Left hindlimb (tissue), 1 donor: ENCODE data around the gene EWSR1.
A peak's percentile ranks its signal among the peaks of the same experiment; 100 is the strongest.

ENCODE experiments used
- DNase-seq: peaks from one replicate; pipeline ENCODE4 v3.0.0-alpha.2; 2018

EWSR1 gene

DNA sequence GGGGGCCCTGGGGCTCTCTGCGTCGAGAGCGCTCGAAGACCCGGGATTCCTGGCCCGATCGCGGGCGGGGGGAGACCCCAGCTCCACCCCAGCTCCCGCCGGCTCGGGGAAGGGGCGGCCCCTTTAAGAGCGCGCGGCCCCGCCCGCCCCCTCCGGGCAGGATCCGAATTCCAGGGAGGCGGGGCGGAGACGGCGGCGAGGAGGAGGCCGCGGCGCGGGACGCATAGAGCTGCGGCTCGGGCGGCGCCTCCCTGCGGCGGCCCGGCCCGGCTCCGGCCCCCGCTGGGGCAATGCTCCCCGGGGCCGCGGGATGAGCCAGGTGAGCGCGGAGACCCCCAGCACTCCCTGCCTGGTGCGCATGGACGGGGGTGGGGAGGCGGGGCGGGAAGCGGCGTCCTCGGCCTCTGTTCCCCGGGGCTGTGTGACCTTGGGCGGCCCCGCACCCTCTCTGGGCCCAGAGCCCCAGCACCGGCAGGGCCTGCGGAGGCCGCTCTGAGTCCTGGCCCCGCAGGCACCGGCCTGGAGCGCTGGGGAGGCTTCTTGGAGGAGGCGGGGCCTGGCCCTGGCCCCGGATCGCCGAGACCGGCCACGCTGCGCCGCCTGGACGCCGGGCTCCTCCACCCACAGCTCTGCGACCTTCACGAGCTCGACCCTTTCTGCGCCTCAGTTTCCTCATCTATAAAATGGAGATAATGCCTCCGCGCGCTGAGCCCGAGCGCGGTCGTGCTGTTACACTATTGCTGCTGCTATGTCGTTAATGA lies 38.9 kb downstream of the EWSR1 start:
- DNase-seq = peak; percentile 87

DNA sequence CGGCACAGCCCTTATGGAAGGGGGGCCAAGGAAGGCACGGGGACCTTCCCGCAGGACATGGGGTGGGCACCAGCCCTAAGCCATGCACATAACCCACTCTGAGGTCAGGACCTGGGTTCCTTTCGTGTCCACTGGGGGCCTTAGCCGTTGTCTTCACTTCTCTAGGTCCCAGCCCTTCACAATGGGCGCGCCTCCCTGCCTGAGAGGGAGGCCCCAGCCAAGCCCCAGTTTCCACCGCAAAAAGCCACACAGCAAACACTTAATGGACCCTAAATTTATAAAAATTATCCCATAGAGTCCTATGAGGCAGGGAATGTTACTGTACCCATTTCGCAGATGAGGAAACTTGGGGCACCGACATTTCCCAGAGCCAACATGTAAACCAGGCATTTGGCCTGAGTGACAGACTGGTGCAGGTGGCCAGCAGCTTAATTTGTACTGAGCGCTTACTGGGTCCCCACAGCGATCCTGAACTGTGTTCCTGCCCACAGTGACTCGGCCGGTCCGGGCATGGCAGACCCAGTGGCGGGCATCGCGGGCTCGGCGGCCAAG lies 39.6 kb downstream of the EWSR1 start:
- no peak for DNase-seq

DNA sequence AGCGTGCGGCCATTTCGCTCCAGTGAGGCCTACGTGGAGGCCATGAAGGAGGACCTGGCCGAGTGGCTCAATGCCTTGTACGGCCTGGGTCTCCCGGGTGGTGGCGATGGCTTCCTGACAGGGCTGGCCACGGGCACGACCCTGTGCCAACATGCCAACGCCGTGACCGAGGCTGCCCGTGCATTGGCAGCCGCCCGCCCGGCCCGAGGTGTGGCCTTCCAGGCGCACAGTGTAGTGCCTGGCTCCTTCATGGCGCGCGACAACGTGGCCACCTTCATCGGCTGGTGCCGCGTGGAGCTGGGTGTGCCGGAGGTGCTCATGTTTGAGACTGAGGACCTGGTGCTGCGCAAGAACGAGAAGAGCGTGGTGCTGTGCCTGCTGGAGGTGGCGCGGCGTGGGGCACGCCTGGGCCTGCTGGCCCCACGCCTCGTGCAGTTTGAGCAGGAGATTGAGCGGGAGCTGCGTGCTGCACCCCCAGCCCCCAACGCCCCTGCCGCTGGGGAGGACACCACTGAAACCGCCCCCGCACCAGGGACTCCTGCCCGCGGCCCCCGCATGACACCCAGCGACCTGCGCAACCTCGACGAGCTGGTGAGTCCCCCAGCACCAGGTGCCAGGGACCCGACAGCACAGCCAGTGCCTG lies 40.2 kb downstream of the EWSR1 start:
- no peak for DNase-seq

DNA sequence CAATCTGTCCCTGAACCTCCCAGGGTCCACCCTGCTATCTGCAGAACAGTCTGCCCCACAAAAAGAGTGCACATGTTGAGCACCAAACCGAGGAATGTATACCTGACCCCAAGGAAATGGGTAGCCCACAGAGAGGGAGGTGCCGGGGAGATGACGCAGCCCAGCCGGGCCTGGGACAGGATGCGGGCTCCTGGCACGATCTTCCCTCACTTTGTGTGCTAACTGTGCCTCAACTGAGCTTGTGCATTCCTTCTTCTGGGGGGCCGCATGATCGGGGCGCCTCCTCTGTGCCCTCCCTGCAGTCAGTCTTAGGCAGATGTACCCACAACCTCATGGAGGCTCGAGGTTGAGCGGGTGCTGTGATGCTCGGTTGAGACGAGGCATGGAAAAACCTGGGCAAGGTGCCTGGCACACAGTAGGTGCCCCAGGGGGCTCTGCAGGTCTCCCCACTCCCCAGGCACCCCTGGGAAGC lies 40.8 kb downstream of the EWSR1 start:
- no peak for DNase-seq

DNA sequence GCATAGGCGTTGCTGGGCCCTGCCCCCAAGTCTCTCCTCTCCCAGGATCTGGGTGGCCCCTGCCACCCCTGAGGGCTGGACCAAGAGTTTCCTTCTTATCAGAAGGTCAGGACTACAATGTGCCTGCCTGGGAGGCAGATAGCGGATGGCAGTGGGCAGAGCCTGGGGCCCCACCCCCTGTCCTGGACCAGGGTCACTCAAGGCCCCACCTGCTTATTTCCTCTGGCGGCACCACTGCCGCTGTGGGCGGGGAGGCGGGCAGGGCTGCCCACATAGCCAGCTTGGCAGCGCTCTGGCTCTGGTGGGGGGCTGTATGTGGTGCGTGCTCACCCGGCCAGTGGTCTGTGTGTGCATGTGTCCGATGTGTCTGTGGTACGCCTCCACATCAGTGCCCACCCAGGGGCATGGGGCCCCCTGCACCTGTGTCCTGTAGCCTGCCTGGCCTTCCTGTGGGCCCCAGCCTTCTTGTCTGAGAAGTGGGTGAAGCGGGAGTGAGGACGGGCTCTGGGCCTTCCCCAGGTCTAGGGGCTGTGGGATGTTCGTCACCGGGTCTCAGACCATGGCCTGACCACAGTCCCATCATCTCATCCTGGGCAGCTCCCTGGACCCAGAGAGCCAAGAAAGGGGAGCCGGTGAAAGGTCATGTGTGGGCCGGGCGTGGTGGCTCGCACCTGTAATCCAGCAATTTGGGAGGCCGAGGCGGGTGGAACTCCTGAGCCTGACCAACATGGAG lies 41.4 kb downstream of the EWSR1 start:
- DNase-seq = no peak

DNA sequence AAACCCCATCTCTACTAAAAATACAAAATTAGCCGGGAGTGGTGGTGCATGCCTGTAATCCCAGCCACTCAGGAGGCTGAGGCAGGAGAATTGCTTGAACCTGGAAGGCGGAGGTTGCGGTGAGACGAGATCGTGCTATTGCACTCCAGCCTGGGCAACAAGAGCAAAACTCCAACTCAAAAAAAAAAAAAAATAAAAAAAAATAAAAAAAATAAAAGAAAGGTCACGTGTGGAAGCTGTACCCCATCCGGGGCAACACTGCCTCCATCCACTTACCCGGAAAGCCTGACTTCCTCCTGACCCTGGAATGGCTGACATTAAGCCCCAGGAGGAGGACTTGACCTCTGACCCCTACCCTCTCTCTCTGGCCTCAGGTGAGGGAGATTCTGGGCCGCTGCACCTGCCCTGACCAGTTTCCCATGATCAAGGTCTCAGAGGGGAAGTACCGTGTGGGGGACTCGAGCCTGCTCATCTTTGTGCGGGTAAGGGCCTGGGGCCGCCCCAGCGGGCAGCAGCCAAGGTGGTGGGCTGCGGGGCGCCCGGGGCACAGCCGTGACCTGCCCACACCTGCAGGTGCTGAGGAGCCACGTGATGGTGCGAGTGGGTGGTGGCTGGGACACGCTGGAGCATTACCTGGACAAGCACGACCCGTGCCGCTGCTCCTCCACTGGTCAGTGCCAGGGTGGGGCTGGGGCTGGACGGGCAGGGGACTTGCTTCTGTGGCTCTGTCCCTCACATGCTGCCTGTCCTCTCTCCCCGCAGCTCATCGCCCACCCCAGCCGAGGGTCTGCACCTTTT lies 42.2 kb downstream of the EWSR1 start:
- no peak for DNase-seq

DNA sequence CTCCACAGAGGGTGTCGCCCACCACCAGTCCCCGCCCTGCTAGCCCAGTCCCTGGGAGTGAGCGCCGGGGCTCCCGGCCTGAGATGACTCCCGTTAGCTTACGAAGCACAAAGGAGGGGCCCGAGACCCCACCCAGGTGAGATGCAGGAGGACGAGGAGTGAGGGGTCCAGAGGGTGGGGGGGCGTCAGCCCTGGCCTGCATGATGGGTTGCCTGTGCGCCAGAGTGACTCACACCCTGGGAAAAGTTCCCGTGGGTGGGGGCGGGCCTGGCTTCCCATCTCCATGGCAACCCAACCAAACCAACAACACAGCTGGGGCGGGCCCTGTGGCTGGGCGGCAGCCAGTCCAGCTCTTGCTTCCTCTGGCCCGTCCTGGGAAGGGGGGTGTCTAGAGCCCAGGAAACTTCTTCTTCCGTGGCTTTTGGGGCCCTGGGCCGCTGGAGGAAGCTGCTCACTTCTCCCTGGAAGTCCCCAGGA lies 42.8 kb downstream of the EWSR1 start:
- DNase-seq = peak; percentile 98

DNA sequence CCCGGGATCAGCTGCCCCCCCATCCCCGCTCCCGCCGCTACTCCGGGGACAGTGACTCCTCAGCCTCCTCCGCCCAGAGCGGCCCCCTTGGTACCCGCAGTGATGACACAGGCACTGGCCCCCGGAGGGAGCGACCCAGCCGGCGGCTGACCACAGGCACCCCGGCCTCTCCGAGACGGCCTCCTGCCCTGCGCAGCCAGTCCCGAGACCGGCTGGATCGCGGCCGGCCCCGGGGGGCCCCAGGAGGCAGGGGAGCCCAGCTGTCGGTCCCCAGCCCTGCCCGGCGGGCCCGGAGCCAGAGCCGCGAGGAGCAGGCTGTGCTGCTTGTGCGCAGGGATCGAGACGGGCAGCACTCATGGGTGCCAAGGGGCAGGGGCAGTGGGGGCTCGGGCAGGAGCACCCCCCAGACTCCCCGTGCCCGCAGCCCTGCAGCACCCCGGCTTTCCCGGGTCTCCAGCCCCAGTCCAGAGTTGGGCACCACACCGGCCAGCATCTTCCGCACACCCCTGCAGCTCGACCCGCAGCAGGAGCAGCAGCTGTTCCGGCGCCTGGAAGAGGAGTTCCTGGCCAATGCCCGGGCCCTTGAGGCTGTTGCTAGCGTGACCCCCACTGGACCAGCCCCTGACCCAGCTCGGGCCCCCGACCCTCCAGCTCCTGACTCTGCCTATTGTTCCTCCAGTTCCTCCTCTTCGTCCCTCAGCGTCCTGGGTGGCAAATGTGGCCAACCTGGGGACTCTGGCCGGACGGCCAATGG lies 43.6 kb downstream of the EWSR1 start:
- no peak for DNase-seq

DNA sequence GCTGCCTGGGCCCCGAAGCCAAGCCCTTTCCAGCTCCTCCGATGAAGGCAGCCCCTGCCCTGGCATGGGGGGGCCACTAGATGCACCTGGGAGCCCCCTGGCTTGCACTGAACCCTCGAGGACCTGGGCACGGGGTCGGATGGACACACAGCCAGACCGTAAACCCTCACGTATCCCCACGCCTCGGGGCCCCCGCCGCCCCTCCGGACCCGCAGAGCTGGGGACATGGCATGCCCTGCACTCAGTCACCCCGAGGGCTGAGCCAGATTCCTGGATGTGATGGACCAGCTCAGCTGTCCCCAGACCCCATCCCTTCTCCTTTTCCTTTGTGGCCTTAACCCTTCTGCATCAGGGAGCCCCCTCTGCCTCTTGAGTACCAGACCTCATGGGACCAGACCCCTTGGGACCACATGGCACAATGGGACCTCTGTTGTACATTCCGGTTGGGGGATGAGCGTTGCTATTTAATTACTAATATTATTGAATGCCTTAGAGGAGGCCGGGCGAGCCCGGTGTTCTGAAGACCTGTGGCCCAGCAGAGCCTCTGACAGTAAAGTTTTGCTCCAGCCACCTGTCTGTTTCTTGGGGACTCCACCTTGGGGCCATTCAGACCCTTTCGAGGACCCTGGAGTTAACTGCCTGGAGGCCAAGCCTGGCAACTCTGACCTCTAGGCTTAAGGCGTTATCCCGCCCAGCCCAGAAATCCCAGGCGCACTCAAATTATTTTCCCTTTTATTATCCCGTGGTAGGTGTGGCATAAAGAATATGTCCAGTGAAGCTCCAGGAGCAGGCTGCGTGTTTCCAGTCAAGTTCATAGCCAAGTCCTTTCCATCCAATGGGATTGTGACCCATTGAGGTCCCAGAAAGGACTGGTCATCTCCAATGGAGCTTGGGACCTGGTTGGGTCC lies 44.4 kb downstream of the EWSR1 start:
- no peak for DNase-seq

DNA sequence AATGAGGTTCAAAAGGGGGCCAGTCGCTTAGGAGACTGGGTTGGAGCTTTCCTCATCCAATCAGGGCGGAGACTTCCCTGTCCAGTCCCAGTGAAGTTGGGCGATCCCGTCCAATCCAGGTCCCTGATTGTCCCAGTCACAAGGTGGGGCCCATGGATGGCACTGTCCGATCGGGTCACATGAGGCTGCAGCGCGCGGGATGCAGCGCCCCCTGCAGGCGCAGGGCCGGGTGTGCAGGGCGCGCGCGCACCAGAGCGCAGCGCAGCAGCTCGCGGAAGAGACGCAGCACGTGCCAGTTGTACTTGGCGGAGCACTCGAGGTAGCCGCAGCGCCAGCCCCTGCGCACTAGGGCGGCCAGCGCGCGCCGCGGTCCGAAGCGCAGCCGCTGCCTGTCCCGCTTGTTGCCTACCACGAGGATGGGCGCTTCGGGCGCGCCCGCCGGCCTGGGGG lies 45.1 kb downstream of the EWSR1 start:
- DNase-seq = no peak

DNA sequence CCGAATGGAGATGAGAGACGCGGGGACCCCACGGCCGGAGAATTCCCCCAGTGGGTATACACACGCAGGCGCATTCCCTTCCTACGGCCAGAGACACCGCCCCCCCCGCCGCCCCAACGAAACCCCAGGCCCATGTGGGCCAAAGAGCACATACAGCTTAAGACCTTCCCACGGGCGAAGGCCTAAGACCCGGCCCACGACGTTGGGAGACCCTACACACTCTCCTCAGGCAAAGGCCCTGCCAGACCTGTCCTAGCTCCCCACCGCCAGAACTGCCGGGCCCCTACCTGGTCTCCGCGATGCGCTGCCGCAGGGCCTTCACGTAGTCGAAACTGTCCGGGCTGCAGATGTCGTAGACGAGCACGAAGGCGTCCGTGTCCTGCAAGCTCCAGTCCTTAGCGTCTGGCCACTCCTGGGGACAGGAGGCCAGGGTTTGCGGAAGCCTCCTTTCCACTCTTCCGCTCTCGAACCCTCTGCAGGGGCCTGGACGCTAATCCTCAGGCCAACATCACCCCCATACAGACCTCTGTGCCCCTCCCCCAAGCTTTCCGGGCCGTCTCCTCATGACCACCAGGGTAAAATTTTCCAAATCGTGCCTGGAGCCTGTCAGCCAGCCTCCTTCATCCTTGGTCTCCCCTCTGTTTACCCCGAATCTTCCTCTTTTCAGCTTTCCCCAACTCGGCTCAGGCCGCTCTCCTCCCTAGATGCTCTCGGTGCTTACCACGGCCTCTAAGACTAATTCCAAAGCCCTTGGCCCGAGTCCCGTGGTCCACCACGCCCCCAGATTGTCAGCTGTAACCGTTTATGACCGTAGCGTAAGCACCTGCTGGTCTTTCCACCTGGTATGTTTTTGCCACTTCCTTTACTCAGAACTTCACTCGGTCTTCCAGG lies 45.8 kb downstream of the EWSR1 start:
- DNase-seq = no peak

DNA sequence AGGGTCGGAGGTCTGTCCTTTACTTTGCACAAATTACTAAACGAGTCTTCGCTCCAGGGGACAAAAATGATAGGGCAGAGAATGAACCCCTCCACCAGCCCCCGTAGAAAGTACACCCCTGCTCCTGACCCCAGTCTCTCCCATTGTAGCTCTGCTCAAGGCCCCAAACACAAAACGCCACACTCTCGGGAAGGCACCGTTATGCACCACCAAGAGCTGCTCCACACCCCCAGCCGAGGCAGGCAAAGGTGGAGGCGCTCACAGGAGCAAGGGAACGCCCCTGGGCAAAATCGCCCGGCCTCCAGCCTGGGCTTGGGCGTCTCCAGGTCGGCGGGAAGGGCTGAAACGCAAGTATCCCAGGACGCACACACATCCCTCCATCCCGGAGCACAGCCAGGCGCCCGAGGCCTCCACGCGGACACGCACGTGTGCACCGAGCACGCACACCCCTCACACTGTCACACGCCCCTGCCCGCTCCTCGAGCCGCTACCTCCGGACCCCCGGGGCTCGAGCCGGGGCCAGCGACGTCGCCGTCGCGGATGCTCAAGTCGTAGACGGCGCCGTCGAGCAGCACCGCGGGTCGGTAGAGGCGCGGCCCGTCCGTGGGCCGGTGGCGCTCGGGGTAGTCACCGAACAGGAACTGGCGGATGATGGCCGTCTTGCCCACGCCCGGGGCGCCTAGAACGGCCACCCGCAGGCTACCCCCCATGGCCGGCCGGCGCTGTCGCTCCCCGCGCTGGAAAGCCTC lies 46.6 kb downstream of the EWSR1 start:
- no peak for DNase-seq

DNA sequence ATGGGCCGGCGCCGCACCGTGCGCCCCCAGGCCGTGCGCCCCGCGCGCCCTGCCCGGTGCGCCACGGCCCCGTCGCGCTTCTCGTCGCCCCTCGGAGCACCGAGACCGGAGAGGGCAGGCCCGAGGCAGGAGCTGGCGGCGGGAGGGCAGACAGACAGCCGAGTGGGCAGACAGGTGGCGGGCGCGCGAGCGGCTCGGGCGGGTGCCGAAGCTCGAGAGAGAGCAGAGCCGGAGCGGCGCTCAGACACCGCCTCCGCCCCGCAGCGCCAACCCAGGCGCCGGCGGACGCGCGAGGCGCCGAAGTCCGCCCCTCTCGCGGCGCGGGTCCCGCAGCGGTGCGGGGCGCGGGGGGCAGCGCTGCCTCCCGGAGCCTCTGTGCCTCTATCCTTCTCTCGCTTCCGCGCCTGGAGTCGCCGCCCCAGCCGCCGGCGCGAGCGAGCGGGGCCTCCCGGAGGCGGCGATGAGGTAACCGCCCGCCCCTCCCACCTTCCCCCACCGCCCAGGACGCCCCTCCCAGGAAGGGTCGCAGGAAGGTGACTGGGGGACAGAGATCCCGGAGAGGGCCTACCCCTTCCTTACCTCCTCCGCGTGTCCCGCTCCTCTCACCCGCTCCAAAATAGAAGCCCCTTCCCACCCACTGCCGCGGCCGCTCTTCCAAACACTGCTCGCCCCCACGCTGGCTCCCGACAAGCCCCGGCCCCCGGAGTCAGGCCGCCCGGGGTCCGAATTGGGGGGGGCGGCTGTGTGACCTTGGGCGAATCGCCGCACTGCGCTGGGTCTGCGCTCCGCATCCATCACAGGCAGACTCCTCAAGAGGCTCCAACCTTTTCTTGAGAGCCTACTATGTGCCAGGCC lies 47.4 kb downstream of the EWSR1 start, which contains the start of gene RASL10A:
Gene RASL10A, minus strand, starts transcription at position 412 of the 855 bp plus-strand sequence. CDS start 451 bp downstream, outside the sequence.
- no peak for DNase-seq

DNA sequence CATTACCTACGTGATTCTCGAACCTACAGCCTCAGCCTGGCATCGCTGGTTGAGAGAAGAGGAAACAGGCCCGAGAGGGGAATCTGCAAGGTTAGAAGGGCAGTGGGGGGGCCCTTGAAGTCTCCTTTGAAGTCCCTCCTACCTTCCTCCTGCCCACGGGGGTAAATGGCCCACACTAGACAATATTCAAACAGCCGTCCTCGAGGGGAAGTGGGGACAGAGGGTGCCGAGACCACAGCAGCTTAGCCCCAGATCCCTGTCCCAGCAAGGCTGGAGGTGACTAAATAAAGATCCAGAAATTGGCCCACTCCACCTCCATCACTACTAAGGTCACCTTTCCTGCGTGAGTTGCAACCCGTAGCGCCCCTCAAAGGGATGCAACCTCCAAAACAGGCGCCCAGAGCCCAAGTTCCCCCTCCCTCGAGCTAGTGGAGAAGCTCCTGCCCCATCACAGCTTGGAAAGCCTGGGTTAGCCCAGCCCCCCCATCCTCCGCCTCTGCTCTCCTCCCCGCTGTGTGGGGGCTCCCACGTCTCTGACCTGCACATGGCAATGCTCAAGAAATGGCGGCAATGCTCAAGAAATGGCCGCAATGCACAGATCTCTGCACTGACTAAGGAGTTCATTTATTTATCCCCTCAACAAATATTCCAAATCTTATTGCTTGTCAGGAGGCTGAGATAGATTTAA lies 48.2 kb downstream of the EWSR1 start:
- peak; percentile 28 for DNase-seq

DNA sequence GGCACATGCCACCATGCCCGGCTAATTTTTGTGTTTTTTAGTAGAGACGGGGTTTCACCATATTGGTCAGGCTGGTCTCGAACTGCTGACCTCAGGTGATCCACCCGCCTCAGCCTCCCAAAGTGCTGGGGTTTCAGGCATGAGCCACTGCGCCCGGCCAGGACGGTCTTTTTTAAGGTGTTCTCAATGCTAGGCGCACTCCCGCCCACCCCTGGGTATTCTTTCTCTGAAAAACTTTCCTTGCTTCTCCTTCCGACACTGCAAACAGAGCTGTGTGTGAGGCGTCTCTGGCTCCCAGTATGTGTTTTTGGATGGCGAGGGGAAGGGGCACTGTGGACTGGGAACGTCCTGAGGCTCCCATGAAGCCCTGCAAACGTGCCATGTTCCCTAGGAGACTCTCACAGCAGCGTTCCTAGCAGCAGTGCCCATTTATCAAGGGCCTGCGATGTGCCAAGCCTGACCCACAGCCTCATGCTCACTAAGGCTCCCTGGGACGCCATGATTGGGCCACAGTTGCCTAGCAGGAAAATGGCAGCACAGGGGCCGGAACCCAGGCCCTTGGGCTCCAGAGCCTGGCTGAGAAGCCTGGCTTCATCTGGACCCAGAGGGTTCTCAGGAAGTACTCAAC lies 49.9 kb downstream of the EWSR1 start:
- no peak for DNase-seq

DNA sequence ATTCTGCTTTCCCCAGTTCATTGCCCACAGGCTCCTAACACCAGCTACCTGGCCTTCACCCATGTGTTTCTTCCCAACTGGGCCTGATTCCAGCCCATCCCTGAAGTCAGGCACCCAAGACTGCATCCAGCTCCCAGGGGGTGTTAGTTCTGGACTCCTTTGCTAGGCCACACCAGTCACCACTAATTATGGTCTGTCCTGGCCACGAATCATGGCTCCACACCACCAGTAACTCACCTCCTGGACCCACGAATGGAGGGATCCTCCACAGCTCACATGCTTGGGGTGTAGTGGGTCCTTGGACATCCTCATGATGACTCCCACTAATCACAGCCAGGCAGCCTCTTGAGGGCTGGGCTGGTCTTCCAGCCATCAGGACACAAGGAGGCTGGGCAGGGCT lies 51.0 kb downstream of the EWSR1 start:
- DNase-seq = peak; percentile 33
